Measurements from ENCODE around the gene TRIM39. TPM values are rescaled to one million over a fixed set of nuclear protein-coding genes. Genes with fewer than 3 reads are reported as not detected.

Gene TRIM39
- polyA plus RNA-seq, 1 donor from 2014 or later: 9.2 TPM

DNA sequence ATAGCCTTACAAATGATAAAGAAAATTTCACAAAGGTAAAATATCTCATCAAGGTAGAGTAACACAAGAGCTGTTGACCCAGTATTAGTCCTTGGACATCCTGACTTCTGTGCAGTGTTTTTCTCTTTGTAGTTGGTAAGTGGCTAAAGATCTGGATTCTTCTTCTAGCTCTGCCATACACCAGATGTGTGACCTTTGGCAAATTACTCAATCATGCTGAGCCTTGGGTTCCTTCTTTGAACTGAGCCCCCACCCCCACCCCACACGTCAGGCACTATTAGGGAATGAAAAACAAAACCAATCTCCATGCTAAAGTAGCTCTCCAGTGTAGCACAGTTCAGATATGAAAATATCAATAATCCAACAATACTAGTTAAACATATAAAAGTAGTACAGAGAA lies 15.1 kb upstream of the TRIM39 start:
- TF ChIP-seq TAF1 (IDR thresholded peaks at IDR 0.05; ENCODE audit: low read depth) (no peak), SMC3 (conservative IDR thresholded peaks at IDR 0.05; ENCODE audit: poor library complexity) (no peak), EZH2 (IDR thresholded peaks at IDR 0.05; ENCODE audit: borderline replicate concordance, insufficient read depth, low read length, poor library complexity, severe bottlenecking) (no peak), RAD21 (conservative IDR thresholded peaks at IDR 0.05) (no peak), EP300 (conservative IDR thresholded peaks at IDR 0.05; ENCODE audit: poor library complexity, severe bottlenecking) (no peak), MXI1 (conservative IDR thresholded peaks at IDR 0.05; ENCODE audit: poor library complexity, severe bottlenecking) (no peak), POLR2AphosphoS5 (IDR thresholded peaks at IDR 0.05) (no peak)
- TF ChIP-seq, protein P1, sequence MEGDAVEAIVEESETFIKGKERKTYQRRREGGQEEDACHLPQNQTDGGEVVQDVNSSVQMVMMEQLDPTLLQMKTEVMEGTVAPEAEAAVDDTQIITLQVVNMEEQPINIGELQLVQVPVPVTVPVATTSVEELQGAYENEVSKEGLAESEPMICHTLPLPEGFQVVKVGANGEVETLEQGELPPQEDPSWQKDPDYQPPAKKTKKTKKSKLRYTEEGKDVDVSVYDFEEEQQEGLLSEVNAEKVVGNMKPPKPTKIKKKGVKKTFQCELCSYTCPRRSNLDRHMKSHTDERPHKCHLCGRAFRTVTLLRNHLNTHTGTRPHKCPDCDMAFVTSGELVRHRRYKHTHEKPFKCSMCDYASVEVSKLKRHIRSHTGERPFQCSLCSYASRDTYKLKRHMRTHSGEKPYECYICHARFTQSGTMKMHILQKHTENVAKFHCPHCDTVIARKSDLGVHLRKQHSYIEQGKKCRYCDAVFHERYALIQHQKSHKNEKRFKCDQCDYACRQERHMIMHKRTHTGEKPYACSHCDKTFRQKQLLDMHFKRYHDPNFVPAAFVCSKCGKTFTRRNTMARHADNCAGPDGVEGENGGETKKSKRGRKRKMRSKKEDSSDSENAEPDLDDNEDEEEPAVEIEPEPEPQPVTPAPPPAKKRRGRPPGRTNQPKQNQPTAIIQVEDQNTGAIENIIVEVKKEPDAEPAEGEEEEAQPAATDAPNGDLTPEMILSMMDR (IDR thresholded peaks at IDR 0.05; ENCODE audit: poor library complexity, severe bottlenecking): no peak
- TF ChIP-seq, protein P2, sequence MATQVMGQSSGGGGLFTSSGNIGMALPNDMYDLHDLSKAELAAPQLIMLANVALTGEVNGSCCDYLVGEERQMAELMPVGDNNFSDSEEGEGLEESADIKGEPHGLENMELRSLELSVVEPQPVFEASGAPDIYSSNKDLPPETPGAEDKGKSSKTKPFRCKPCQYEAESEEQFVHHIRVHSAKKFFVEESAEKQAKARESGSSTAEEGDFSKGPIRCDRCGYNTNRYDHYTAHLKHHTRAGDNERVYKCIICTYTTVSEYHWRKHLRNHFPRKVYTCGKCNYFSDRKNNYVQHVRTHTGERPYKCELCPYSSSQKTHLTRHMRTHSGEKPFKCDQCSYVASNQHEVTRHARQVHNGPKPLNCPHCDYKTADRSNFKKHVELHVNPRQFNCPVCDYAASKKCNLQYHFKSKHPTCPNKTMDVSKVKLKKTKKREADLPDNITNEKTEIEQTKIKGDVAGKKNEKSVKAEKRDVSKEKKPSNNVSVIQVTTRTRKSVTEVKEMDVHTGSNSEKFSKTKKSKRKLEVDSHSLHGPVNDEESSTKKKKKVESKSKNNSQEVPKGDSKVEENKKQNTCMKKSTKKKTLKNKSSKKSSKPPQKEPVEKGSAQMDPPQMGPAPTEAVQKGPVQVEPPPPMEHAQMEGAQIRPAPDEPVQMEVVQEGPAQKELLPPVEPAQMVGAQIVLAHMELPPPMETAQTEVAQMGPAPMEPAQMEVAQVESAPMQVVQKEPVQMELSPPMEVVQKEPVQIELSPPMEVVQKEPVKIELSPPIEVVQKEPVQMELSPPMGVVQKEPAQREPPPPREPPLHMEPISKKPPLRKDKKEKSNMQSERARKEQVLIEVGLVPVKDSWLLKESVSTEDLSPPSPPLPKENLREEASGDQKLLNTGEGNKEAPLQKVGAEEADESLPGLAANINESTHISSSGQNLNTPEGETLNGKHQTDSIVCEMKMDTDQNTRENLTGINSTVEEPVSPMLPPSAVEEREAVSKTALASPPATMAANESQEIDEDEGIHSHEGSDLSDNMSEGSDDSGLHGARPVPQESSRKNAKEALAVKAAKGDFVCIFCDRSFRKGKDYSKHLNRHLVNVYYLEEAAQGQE (IDR thresholded peaks at IDR 0.05; ENCODE audit: borderline replicate concordance): no peak
- Histone ChIP-seq H3K9me3 (ENCODE audit: low read length) (no peaks in the 10 kb centered on the region), H2AFZ (ENCODE audit: low read depth, low read length) (no peak overlapping the region), H3K27ac (ENCODE audit: low read length) (no peak overlapping the region), H3K4me2 (ENCODE audit: low read length) (no peak overlapping the region), H3K27me3 (ENCODE audit: insufficient read depth, low read depth, low read length) (no peaks in the 10 kb centered on the region), H3K9me2 (ENCODE audit: insufficient read depth, low read length) (no peaks in the 10 kb centered on the region), H3K4me3 (ENCODE audit: low read length) (no peak overlapping the region), H4K20me1 (ENCODE audit: insufficient read depth) (no peaks in the 10 kb centered on the region), H3F3A (ENCODE audit: insufficient read depth, low read length, poor library complexity, severe bottlenecking) (no peaks in the 10 kb centered on the region), H3K79me2 (replicated peaks; ENCODE audit: insufficient read depth, low read length) (peaks cover 57% of the 10 kb centered on the region), H3K9ac (ENCODE audit: low read length) (no peak overlapping the region), H3K36me3 (ENCODE audit: insufficient read depth, low read length) (no peaks in the 10 kb centered on the region)

DNA sequence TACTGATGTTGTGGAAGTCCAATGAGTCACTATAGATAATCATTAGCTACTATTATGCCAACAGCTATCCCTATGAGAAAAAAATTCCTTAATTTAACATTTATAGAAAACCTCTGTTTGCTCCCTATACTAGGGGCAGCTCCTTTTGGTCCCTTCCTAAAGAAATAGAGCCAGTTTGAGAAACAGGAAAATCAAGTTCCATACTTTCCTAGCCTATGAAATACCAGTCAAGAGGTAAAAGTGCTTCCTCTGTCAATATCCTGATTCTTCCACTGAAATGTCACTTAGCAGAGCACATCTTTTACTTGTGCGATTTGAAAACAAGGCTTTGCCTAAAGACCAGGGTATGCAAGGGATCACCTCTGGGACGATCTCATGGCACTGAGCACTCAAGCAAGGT lies 14.5 kb upstream of the TRIM39 start:
- TF ChIP-seq, protein P1 (IDR thresholded peaks at IDR 0.05; ENCODE audit: poor library complexity, severe bottlenecking): no peak
- TF ChIP-seq RAD21 (conservative IDR thresholded peaks at IDR 0.05) (no peak), POLR2AphosphoS5 (IDR thresholded peaks at IDR 0.05) (no peak), TAF1 (IDR thresholded peaks at IDR 0.05; ENCODE audit: low read depth) (no peak), MXI1 (conservative IDR thresholded peaks at IDR 0.05; ENCODE audit: poor library complexity, severe bottlenecking) (no peak), EZH2 (IDR thresholded peaks at IDR 0.05; ENCODE audit: borderline replicate concordance, insufficient read depth, low read length, poor library complexity, severe bottlenecking) (no peak), EP300 (conservative IDR thresholded peaks at IDR 0.05; ENCODE audit: poor library complexity, severe bottlenecking) (no peak), SMC3 (conservative IDR thresholded peaks at IDR 0.05; ENCODE audit: poor library complexity) (no peak)
- TF ChIP-seq, protein P2 (IDR thresholded peaks at IDR 0.05; ENCODE audit: borderline replicate concordance): no peak
- no peaks in the 10 kb centered on the region for H4K20me1 ChIP-seq (ENCODE audit: insufficient read depth)
- H3K9ac ChIP-seq (ENCODE audit: low read length): no peak overlapping the region
- no peaks in the 10 kb centered on the region for H3K9me2 ChIP-seq (ENCODE audit: insufficient read depth, low read length)
- H3K36me3 ChIP-seq (ENCODE audit: insufficient read depth, low read length): no peaks in the 10 kb centered on the region
- no peak overlapping the region for H3K27ac ChIP-seq (ENCODE audit: low read length)
- H3K4me2 ChIP-seq (ENCODE audit: low read length): no peak overlapping the region
- H3F3A ChIP-seq (ENCODE audit: insufficient read depth, low read length, poor library complexity, severe bottlenecking): no peaks in the 10 kb centered on the region
- H3K4me3 ChIP-seq (ENCODE audit: low read length): no peak overlapping the region
- no peaks in the 10 kb centered on the region for H3K27me3 ChIP-seq (ENCODE audit: insufficient read depth, low read depth, low read length)
- H3K9me3 ChIP-seq (ENCODE audit: low read length): no peaks in the 10 kb centered on the region
- H3K79me2 ChIP-seq (replicated peaks; ENCODE audit: insufficient read depth, low read length): peaks cover 60% of the 10 kb centered on the region
- H2AFZ ChIP-seq (ENCODE audit: low read depth, low read length): no peak overlapping the region
